Islet of Langerhans (tissue), 1 donor: ENCODE measurements around the gene BRD8.

Experiments used
- FAIRE-seq: peaks from one replicate; lab custom pipeline; 2011; peaks lifted over from hg19 to GRCh38; lab: Jason Lieb, UNC

BRD8 gene

GRCh38 chr5:138096997-138097828, 81.2 kb downstream of the BRD8 start:
- FAIRE-seq: no peak

DNA sequence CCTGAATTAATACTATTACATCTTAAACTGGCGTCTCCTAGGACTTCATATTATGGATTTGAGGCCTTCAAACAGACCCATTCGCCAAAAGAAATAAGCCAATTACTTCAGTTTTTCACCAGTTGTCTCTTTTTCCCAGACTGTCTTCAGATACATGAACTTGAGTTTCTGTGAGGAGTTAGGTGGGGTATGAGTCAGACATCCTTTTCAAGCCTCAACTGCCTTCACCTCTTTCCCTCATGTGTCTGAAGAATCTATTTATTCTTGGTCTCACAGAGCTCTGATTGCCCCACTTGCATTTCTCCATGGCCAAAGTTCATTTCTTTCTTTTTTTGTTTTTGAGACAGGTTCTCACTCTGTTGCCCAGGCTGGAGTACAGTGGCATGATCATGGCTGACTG, 82.1 kb downstream of the BRD8 start:
- FAIRE-seq: no peak

GRCh38 chr5:138095100-138095907, 83.1 kb downstream of the BRD8 start:
- FAIRE-seq: no peak

- no peak for FAIRE-seq
Observed at GRCh38 chr5:138093036-138093435, 85.4 kb downstream of the BRD8 start.

DNA sequence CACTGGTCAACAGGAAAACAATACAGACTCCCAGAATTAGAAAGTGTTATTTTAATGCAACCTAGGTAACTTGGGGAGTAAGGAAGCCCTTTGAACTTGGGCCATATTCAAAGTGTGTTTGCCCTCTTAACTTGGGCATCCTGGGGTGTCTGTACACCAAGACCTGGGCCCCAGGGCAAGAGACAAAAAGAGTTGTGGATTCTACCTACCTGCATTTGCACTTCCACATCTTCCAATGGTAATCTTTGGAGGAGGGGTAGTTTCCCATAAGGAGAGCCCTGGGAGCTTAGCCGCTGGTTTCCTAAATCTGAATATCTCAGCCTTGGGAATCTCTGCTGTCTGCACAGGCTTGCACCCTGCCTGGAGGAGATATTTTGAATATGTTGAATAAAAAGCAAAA, 86.1 kb downstream of the BRD8 start:
- FAIRE-seq: no peak

GRCh38 chr5:138091685-138092084, 86.7 kb downstream of the BRD8 start:
- FAIRE-seq: no peak
